SU-DHL-6 (cell line): Measurements from ENCODE around the gene SUCO.

Experiments used
- H2AFZ ChIP-seq: fragments of 200-600 bp; sonication (generic); 2 replicates; pipeline ENCODE4 v1.6.1; 2014; ENCODE audit warnings: low read depth, mild to moderate bottlenecking, moderate library complexity, mixed read lengths, antibody characterized with exemption, low read length; ENCODE audit not compliant: severe bottlenecking
- H3F3A ChIP-seq: fragments of 200-600 bp; shearing (Covaris generic); 2 replicates; pipeline ENCODE4 v1.6.0; 2016; ENCODE audit warnings: antibody characterized with exemption, mild to moderate bottlenecking; ENCODE audit not compliant: insufficient read depth
- H3K27ac ChIP-seq: fragments of 200-600 bp; sonication (generic); 2 replicates; pipeline ENCODE4 v1.5.1; 2016; ENCODE audit warnings: low read depth, mild to moderate bottlenecking, low read length, moderate library complexity, mixed read lengths
- H3K27me3 ChIP-seq: fragments of 200-600 bp; sonication (generic), shearing (Covaris generic); 2 replicates; pipeline ENCODE4 v1.6.0; 2014; ENCODE audit warnings: mild to moderate bottlenecking, low read length
- H3K36me3 ChIP-seq: fragments of 200-600 bp; sonication (generic); 2 replicates; pipeline ENCODE4 v1.6.1; 2014; ENCODE audit warnings: mild to moderate bottlenecking, low read length, mixed read lengths
- H3K4me2 ChIP-seq: fragments of 300-600, 200-600 bp; shearing (Covaris generic), sonication (generic); 2 replicates; pipeline ENCODE4 v1.6.0; 2014; ENCODE audit warnings: low read length, low read depth, mild to moderate bottlenecking; ENCODE audit not compliant: poor library complexity, severe bottlenecking
- H3K4me3 ChIP-seq: fragments of 200-600 bp; sonication (generic); 2 replicates; pipeline ENCODE4 v1.5.1; 2014; ENCODE audit warnings: antibody characterized with exemption, low read length, mild to moderate bottlenecking, mixed read lengths; ENCODE audit not compliant: insufficient read depth, poor library complexity, severe bottlenecking
- H3K79me2 ChIP-seq: fragments of 200-600 bp; sonication (generic); 2 replicates; pipeline ENCODE4 v1.6.1; 2014; ENCODE audit warnings: mild to moderate bottlenecking, low read length, moderate library complexity; ENCODE audit not compliant: insufficient read depth
- H3K9ac ChIP-seq: fragments of 200-600 bp; sonication (generic); 2 replicates; pipeline ENCODE4 v1.7.0; 2014; ENCODE audit warnings: mild to moderate bottlenecking, low read length
- H3K9me2 ChIP-seq: fragments of 200-600 bp; sonication (generic); replicated peaks from 2 replicates; pipeline ENCODE4 v1.6.1; 2014; ENCODE audit warnings: low read length; ENCODE audit not compliant: insufficient read depth
- H3K9me3 ChIP-seq: fragments of 200-600 bp; sonication (generic); 2 replicates; pipeline ENCODE4 v1.6.1; 2014; ENCODE audit warnings: low read length, mixed read lengths; ENCODE audit not compliant: insufficient read depth
- H4K20me1 ChIP-seq: fragments of 200-600 bp; sonication (generic); 2 replicates; pipeline ENCODE4 v1.6.1; 2014; ENCODE audit warnings: low read depth, mild to moderate bottlenecking, antibody characterized with exemption, low read length, moderate library complexity, mixed read lengths
- EZH2phosphoT487 ChIP-seq: fragments of 200-600 bp; sonication (generic), shearing (Covaris generic); conservative IDR thresholded peaks from 2 replicates; pipeline ENCODE4 v1.6.1; 2018; ENCODE audit warnings: mild to moderate bottlenecking, antibody characterized with exemption, low read length, moderate library complexity, mixed read lengths
- TF ChIP-seq, protein P1 (sequence below): fragments of 200-600 bp; sonication (generic); IDR thresholded peaks from one replicate; pipeline ENCODE4 v1.5.1; 2017; ENCODE audit warnings: antibody characterized with exemption, mild to moderate bottlenecking, low read length, moderate library complexity; ENCODE audit not compliant: insufficient read depth, poor library complexity, severe bottlenecking

Gene SUCO

DNA sequence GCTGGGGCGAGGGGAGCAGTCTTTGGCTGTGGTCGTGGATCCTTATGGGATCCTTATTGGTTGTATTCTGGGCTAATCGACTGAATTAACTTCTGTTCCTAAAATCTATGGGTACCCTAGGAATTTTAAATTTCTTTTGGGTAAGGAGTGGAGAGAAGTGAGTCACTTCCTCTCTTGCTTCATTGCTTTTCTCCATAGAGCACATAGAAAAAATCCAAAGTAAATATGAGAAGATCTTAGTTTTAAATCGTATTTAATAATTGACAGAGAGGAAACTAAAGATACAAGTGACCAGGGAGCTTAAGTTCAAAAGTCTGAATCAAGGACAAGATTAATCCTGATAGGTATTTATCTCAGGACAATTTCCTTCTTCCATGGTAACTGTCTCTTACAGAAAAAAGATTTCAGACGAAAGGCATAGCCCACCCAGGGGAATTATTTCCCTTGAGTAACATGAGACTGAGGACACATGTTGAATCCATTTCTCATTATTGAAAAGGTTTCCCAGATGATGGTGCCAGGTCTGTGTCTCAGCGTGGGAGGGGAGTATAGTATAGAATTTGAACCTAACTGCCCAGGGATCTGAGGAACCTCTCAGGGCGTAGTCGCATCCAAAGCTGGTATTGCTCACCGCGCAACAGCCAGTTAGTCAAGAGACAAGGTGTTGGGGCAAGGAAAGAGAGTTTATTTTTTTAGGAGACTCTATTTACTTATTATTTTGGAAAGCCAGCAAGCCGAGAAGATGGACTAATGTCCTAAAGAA lies 97.3 kb downstream of the SUCO start:
- H3K27me3 ChIP-seq: no peaks in the 10 kb centered on the region
- H3K4me2 ChIP-seq: no peak overlapping the region
- no peaks in the 10 kb centered on the region for H3K9me2 ChIP-seq
- H3K9ac ChIP-seq: no peak overlapping the region
- no peaks in the 10 kb centered on the region for H4K20me1 ChIP-seq
- no peaks in the 10 kb centered on the region for H3F3A ChIP-seq
- TF ChIP-seq EZH2phosphoT487: no peak
- TF ChIP-seq, protein P1, sequence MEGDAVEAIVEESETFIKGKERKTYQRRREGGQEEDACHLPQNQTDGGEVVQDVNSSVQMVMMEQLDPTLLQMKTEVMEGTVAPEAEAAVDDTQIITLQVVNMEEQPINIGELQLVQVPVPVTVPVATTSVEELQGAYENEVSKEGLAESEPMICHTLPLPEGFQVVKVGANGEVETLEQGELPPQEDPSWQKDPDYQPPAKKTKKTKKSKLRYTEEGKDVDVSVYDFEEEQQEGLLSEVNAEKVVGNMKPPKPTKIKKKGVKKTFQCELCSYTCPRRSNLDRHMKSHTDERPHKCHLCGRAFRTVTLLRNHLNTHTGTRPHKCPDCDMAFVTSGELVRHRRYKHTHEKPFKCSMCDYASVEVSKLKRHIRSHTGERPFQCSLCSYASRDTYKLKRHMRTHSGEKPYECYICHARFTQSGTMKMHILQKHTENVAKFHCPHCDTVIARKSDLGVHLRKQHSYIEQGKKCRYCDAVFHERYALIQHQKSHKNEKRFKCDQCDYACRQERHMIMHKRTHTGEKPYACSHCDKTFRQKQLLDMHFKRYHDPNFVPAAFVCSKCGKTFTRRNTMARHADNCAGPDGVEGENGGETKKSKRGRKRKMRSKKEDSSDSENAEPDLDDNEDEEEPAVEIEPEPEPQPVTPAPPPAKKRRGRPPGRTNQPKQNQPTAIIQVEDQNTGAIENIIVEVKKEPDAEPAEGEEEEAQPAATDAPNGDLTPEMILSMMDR: no peak
- no peak overlapping the region for H3K27ac ChIP-seq
- no peak overlapping the region for H2AFZ ChIP-seq
- H3K9me3 ChIP-seq: no peaks in the 10 kb centered on the region
- no peaks in the 10 kb centered on the region for H3K36me3 ChIP-seq
- H3K79me2 ChIP-seq: no peaks in the 10 kb centered on the region
- no peak overlapping the region for H3K4me3 ChIP-seq

DNA sequence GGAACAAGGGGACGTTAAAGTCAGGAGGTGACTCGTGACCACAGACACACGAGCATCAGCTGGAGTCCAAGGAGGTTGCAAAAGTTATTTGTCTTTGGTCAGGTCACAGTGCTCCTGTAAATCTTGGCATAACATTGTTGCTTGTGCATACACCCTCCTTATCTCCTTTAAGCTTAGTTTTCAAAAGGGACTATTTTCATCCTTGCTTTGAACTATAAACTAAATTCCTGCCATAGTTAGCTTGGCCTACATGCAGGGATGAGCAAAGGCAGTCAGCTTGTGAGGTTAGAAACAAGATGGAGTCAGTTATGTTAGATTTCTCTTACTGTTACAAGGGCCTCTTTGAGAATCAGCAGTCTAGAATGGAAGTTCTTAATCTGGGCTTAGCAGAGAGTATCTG lies 97.9 kb downstream of the SUCO start:
- H3F3A ChIP-seq: no peaks in the 10 kb centered on the region
- no peaks in the 10 kb centered on the region for H3K27me3 ChIP-seq
- no peak for TF ChIP-seq EZH2phosphoT487
- TF ChIP-seq, protein P1: no peak
- H3K9ac ChIP-seq: no peak overlapping the region
- no peak overlapping the region for H3K4me3 ChIP-seq
- no peaks in the 10 kb centered on the region for H3K9me2 ChIP-seq
- no peaks in the 10 kb centered on the region for H4K20me1 ChIP-seq
- H3K9me3 ChIP-seq: no peaks in the 10 kb centered on the region
- no peaks in the 10 kb centered on the region for H3K79me2 ChIP-seq
- H2AFZ ChIP-seq: no peak overlapping the region
- no peak overlapping the region for H3K27ac ChIP-seq
- H3K36me3 ChIP-seq: no peaks in the 10 kb centered on the region
- H3K4me2 ChIP-seq: no peak overlapping the region

DNA sequence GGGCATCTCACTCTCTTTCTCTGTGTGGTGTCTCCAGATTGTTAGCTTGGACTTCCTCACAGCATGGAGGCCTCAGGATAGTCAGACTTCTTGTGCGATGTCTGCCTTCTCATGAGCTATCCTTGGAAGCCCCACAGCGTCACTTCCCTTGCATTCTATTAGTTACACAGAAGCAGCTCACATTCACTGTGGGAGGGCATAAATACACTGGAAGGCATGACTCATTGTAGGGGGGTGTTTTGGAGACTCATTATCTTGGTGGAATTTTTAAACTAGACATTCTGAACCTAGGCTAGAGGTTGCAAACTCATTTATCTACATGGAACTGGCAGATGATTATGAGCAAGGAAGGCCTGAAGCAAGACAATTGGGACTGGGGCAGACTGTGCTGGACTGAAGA lies 104.6 kb downstream of the SUCO start:
- Histone ChIP-seq H2AFZ (no peak overlapping the region), H3K9ac (no peak overlapping the region), H3K4me3 (no peak overlapping the region), H3K27me3 (no peaks in the 10 kb centered on the region), H3K4me2 (no peak overlapping the region), H3K9me2 (no peaks in the 10 kb centered on the region), H4K20me1 (no peaks in the 10 kb centered on the region), H3K36me3 (no peaks in the 10 kb centered on the region), H3K79me2 (no peaks in the 10 kb centered on the region), H3K9me3 (no peaks in the 10 kb centered on the region), H3F3A (no peaks in the 10 kb centered on the region), H3K27ac (no peak overlapping the region)
- TF ChIP-seq, protein P1: no peak
- no peak for TF ChIP-seq EZH2phosphoT487
